Glomerular visceral epithelial cell (primary cell): ENCODE results near the gene IFITM10.

Experiments
- DNase-seq: peaks from one replicate; pipeline ENCODE4 v3.0.0-alpha.2; 2016; ENCODE audit errors: extremely low spot score

The IFITM10 gene

DNA sequence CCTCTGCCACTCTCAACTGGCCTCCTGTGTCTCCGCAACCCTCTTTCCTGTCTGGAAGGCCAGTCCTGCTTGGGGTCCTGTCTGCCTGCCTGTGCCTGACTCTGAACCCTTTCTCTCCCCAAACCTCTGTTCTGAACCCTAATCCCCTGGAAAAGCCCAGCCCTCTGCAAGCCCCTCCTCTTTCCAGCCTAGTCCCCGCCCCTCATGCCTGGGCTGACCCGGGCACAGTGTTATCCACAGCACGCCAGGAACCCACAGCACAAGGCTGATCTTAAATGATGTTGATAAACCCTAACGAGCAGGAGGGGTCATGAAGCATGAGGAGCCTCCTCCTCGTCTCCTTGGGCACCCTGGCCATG lies at the start of gene IFITM10:
IFITM10 (minus strand) TSS at position 115 of the 359 bp plus-strand sequence. CDS start 153 bp downstream, outside the sequence.
- peak; percentile 14 for DNase-seq

DNA sequence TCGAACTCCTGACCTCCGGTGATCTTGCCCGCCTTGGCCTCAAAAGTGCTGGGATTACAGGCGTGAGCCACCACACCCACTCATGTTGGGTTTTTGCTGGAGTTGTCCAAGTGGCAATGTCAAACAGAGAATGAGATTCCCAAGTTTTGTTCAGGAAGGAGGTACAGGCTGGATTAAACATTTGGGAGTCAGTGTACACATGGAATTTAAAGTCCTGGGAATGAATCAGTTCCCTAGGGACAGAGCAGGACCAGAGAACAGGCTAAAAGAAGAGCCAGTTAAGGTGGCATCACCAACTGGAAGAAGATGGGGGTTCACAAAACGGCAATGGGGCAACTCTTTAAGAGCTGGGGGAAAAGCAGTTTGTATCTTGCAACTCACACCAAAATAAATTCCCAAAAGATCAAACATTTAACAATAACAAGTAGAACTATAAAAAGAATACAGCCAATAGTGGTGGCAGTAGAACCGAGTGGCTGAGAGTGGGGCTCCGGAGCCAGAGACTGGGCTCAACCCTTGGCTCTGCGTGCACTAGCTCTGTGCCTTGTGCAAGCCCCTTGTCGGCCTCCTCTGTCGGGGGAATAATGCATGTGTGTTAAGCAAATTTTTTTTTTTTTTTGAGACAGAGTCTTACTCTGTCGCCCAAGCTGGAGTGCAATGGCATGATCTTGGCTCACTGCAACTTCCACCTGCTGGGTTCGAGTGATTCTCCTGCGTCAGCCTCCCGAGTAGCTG lies 47.2 kb upstream of the IFITM10 start:
- DNase-seq, result no peak

DNA sequence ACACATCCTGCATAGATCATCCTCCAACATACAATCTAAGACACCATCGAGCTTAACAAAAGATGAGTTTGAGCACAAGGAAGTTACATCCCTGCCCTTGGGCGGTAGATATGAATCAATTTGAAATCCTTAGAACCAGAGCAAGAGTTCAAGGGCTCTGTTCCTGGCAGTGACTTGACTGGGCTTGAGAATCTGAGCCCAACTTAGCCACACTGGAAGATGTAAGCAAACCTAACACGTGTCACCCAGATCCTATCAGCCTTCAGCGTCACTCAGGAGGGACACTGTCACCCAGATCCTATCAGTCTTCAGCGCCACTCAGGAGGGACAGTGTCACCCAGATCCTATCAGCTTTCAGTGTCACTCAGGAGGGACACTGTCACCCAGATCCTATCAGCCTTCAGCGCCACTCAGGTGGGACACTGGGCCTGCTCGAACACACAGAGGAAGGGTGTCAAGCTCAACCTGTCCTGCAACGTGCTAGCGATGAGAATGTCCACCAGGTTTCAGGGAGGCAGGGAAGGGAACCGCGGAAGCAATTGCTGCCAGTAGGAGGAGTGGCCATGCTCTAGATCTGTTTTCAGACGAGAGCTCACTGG lies 46.1 kb upstream of the IFITM10 start:
- no peak for DNase-seq

DNA sequence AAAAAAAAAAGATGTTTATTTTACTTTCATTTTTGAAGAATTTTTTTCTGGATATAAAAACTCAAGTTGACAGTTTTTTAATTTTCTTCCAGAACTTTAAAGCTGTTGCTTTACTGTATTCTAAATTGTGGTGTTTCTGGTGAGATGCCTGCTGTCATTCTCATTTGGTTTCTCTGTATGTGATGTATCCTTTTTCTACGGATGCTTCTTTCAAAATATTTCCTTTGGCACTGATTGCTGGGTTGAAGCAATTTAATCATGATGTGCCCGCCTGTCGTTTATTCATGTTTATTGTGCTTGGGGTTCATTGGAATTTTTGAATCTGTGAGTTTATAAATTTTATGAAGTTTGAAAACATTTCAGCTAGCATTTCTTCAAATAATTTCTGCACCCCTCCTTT lies 42.7 kb upstream of the IFITM10 start:
- DNase-seq, result no peak

DNA sequence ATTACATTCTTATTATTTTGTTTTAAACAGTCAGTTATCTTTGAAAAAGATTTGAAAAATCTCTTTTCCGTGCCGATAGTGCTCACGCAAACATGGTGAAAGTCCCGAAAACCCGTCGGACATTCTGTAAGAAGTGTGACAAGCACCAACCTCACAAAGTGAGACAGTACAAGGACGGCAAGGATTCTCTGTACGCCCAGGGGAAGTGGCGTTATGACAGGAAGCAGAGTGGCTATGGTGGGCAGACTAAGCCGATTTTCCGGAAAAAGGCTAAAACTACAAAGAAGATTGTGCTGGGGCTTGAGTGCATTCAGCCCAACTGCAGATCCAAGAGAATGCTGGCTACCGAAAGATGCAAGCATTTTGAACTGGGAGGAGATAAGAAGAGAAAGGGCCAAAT lies 42.1 kb upstream of the IFITM10 start:
- no peak for DNase-seq

DNA sequence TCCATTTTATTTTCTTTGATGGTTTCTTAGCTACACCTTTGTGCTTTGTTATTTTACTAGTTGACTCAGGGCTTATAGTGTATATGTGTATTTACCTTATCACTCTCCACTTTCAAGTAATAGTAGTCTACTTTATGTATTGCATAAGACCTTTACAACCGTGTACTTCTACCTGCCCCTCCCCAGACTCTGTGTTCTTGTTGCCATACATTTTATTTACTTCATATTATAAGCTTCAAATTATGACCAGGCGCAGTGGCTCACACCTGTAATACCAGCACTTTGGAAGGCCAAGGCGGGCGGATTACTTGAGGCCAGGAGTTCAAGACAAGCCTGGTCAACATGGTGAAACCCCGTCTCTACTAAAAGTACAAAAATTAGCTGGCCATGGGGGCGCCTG lies 41.5 kb upstream of the IFITM10 start:
- no peak for DNase-seq

DNA sequence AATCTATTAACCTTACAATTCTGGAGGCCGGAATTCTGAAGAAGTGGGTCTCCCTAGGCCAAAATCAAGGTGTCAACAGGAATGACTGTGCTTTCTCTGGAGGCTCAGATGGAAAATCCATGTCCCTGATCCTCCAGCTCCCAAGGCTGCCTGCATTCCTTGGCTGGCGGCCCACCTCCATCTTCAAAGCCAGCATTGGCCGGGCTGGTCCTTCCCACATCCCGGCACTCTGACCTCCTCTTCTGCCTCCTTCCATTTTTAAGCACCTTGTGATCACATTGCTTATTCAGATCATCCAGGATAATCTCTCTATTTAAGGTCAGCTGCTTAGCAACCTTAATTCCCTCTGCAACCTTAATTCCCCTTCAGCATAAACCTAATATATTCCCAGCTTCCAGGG lies 36.1 kb upstream of the IFITM10 start:
- DNase-seq, result no peak

DNA sequence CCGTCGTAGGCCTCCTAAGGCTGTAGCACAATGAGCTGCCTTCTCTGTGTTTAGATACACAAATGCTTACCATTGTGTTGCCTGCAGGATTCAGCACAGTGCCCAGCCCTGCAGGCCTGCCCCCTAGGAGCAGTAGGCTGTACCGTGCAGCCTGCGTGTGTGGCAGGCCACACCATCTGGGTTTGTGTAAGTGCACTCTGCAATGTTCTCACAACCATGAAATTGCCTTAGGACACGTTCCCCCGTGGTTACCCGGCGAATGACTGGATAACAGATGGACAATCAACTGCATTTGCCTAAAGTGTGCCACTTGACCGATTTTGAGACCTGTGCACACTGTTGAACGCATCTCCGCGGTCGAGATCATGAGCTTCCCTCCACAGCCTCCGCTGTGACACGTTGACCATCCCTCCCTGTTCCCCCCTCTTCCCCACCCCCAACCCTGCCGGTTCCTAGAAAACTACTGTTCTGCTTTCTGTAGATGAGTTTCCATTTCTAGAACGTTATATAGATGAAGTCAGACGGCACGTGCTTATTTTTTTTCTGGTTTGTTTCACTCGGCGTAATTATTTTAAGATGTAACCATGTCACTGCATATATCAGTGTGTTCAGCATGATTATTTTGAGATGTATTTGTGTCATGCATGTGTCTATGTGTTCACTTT lies 35.5 kb upstream of the IFITM10 start:
- peak; percentile 18 for DNase-seq

DNA sequence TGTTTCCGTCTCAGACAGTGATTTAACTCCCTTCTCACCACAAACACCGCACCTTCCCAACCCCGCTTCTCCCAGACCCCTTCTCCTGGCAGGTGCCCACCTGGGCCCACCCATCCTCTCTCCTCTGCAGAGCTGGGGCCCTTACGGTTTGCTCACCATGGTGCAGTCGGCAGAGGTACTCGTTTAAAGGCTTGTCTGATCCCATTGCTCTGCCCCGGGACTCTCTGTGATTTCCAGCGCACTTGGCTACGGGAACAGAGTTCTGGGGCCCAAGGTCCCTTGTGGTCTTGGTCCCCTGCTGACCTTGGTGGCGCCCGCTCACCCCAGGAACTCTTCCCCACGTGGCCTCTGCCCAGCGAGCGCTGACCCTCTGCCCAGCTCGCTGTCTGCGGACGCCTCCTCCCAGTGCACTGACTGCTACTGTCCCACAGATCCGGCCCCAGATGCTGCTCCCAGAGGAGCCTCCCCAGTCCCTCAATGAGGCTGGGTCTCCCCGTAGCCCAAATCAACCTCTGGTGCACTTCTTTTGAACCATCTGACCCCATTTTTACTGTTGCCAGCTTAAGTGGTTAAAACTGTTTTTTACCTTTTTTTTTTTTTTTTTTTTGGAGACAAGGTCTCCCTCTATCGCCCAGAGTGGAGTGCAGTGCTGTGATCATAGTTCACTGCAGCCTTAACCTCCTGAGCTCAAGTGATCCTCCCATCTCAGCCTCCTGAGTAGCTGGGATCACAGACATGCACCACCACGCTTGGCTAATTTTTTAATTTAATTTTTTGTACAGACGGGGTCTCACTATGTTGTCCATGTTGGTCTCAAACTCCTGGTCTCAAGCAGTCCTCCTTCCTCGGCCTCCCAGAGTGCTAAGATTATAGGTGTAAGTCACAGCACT lies 34.6 kb upstream of the IFITM10 start:
- no peak for DNase-seq

DNA sequence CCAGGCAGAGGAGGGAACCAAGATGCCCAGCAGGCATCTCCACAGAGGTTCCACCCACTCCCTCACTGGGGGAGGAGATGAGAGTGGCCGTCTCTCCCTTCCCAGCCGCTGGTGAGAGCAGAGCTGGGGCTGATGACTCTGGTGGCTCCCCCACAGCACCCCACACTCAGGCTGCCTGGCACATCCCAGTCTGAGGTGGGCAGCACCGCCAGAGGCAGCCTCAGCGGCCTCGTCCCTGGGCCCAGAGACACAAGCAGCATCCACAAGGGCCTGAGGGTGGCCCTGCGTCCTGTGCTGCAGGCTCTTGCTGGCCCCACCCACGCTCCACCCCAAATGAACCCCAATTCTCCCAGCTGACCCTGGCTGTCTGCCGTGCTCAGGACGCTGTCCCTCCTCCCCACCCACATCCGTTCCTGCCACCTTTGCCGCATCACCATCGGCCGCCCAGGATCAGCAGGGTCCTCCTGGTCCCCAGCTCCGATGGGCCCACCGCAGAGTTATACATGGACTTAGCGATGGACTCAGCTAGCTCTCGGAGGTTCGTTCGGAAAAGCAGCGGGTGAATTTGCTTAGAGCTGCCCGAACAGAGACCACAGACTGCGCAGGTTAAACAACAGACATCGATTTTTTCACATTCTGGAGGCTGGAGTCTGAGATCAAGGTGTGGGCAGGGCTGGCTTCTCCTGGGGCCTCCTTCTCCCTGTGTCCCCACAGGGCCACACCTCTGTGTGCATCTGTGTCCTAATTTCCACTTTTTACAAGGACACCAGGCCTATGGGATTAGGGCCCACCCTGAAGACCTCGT lies 33.5 kb upstream of the IFITM10 start:
- DNase-seq, result no peak

DNA sequence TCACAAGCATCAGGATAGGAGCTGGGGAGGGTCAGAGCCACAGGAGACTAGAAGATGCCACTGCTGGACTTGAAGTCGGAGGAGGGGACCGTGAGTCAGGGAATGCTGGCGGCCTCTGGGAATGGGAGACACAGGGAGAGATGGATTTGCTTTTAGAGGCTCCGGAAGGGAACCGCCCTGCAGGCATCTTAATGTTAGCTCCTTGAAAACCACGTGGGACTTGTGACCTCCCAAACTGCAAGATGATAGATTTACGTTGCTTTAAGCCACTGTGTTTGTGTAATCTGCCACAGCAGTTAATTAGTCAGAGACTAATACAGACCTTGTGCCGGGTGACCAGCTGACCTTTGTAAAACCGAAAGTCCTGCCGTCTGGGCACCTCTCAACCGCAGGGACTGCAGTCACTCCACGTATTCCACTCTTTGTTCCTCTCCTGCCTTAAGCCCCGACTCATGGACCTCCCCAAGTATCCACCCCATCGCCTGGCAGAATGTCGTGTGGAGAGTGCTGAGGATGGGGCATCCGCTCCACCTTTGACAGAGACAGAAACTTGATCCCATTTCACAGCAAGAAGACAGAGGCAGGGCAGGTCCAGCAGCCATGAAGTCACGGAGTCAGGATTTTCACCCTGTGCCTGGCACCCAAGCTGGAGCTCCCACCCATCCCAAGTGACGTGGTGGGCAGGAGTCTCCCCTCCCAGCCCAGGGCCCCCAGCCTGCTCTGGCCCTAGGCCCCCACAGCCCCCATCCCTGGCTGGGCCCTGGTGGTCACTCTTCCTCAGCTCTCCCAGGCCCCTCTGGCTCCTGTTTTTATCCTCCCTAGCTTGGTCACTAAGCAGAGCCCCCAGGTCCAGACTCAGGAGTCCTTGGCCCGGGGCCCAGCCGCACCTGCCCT lies 32.7 kb upstream of the IFITM10 start:
- DNase-seq, result peak; percentile 26

DNA sequence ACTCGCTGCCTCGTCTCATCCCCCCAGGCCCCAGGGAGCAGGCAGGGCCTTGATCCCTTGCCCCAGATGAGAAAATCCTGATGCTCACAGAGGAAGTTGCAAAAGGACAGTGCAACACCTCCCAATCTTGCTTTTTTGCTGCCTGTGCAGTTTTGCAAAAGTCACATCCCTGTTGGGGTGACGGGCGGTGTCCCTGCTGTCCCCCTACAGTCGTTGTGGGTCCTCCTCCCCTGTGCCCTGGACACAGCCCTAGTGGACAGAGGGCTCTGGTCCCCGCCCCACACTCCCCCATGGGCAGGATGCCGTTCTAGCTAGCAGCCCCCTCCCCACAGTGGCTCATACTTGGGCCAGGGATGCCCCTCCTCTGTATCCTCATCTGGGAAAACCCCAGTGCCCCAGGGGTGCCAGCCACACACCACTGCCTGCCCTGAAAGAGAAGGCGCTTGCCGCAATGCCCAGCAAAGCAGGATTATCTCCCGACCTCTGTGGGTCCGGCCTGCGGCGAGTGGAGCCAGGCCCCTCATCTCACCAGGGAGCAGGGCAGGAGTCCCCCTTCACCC lies 31.7 kb upstream of the IFITM10 start:
- no peak for DNase-seq

DNA sequence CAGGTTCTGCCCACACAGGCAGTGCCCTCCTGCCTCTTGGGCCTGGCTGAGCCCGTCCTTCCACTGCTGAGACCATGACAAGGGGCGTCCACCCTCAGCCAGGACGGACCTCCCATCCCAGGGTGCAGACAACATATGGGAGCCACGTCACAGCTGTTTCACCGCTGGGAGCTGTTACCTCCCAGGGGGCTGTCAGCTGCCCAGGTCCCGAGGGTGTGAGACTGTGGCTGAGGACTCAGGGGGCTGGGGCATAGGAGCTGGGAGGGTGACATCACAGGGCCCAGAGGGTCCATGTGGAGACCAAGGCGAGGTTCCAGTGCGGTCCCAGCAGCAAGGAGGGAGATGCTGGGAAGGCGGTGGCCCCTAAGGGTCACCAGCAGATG lies 31.2 kb upstream of the IFITM10 start:
- no peak for DNase-seq

DNA sequence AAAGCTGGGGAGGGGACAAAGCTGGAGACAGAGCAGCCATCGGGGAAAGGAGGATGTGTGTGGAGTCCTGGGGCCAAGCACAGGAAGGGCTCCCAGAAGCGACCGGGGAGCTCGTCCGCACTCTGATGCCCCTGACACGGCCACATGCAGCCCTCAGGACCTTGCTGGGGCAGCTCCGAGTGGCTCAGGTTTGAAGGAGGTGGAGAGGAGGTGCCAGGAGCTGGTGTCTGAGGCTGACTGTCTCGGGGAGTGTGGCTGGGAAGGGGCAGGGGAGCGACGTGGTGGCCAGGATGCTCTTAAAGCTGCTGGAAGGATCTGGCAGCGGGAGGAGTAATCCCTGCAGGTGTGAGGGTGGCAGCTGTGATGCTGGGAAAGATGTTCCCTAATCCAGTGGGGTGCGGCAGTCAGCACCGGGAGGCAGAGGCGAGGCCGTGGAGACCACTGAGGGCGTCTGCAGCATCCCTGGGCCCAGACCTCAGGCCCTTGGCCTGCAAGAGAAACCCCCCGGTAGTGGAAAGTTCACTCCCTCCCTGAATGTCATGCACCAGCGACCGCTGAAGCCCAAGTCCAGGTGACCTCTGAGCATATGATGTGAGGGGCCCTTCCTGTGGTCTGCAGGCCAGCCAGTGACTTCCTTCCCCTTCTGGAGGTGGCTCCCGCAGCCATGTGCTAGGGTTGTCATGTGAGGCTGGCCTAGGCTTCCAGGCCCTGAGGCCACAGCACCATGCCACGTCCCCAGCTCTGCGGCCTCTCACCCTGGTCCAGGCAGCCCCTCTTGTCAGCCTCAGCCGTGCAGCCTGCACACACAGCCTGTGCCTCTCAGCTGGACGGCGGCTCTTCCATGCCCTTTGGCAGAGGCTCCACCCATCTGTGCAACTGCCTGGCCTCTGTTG lies 30.6 kb upstream of the IFITM10 start:
- no peak for DNase-seq

DNA sequence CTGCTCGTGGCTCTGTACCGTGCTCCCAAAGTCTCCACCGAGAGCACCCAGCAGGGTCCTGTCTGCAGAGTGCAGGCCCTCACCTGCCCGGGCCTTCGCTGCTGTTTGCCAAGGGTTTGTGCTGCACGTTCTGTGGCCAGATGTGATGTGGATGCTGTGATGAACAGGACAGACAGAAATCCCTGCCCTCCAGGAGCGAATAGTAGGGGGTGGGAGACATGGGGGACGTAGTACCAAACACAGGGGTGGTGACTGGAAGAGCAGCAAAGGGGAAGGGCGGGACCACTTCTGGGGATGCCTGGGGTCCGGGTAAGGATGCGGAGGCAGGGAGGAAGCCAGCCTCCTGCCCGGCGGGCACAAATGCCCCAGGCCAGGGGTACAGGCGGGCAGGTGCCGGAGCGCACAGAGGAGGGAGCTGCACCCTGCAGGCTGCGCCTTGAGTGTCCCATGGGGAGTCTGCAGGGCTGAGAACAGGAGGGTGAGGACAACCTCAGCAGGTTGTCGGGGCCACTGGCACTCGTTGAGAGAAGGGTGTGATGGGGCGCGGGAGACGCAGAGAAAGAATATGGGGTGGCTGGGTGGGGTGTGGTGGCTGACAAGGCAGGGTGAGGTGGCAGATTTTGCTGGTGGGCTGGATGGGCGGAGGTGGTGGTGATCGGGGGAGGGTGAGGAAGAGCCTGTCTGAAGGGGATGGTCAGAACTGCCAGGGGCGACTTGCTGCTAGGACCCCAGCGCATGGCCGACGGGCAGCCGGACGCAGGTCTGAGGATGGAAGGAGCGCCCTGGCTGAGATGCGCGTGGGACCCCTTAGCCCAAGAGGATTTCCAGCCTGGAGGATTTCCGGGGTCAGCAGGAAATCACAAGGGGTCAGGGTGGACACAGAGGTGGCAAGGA lies 29.7 kb upstream of the IFITM10 start:
- no peak for DNase-seq

DNA sequence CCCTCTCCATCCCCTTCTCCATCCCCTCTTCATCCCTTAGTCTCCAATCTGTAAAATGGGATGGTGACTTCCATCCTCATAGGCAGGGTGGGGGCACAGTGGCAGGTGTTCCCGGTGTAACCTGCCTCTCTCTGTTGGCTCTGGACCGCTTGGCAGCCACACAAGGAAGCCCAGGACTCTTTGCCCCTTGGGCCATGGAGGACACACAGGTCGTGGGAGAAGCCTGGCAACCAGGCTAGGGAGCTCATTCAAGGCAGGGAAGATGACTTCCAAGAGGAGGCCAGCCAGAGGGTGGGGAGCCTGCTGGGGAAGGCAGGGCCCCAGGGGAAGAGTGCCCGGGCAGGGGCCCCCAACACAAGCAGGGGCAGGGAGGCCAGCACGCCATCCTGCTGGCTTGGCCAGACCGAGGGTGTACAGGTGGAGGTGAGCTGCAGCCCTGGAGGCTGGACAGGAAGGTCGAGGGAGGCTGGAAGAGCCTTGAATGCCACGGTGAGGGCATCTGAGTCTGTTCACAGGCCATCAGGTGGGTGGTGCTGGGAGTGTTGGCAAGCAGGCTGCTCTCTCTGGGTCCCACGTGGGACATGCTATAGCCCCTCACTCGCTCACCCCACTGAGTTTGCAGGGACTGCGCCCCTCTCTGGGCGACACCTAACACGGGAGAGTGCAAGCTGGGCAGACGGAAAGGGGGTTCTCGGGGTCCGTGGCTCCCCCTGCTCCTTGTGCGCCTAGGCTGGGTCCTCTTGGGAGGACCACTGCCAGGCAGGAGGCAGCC lies 28.8 kb upstream of the IFITM10 start:
- no peak for DNase-seq
